Natural killer cell (primary cell): Measurements from ENCODE around the gene GDI2. TPM values are rescaled to one million over a fixed set of nuclear protein-coding genes. Genes with fewer than 3 reads are reported as not detected.
A peak's percentile ranks its signal among the peaks of the same experiment; 100 is the strongest.

Source experiments
- ATAC-seq, 3 donors: fragments of 150-1000 bp in 2 of 3; fragments of 200-7000 bp in 1 of 3; cut with Tn5 transposase; 1 replicate in 1 of 3; 2 replicates in 2 of 3; pipeline ENCODE4 v1.10.0; 2021; ENCODE audit warnings: mild to moderate bottlenecking in 2 of 3, moderate library complexity in 2 of 3
- DNase-seq, 2 donors: peaks; one replicate each; pipeline versions ENCODE4 v3.0.0 to v3.0.0-alpha.2; 2013 to 2021; ENCODE audit warnings: mixed read lengths in 1 of 2
- H3K27ac ChIP-seq: one replicate; pipeline ENCODE4 v1.5.1; 2013; ENCODE audit warnings: mild to moderate bottlenecking, low read length
- H3K27me3 ChIP-seq: one replicate; pipeline ENCODE4 v1.6.1; 2013; ENCODE audit warnings: low read length; ENCODE audit not compliant: control insufficient read depth, insufficient read depth
- H3K36me3 ChIP-seq: one replicate; pipeline ENCODE4 v1.6.1; 2013; ENCODE audit warnings: low read length; ENCODE audit not compliant: control insufficient read depth, insufficient read depth
- H3K4me1 ChIP-seq: one replicate; pipeline ENCODE4 v1.6.1; 2013; ENCODE audit warnings: low read length; ENCODE audit not compliant: control insufficient read depth, insufficient read depth
- H3K4me3 ChIP-seq: one replicate; pipeline ENCODE4 v1.5.1; 2013; ENCODE audit warnings: low read length
- H3K9me3 ChIP-seq: one replicate; pipeline ENCODE4 v1.6.1; 2013; ENCODE audit warnings: low read length; ENCODE audit not compliant: control insufficient read depth, insufficient read depth
- H3K27ac Mint-ChIP-seq, 2 donors: one replicate each; pipeline ENCODE4 v1.8.0; 2022; ENCODE audit warnings: mild to moderate bottlenecking in 2 of 2, mixed read lengths in 2 of 2, moderate library complexity in 1 of 2
- H3K27me3 Mint-ChIP-seq, 2 donors: one replicate each; pipeline ENCODE4 v1.8.0; 2022; ENCODE audit warnings: low read depth in 2 of 2, mixed read lengths in 2 of 2
- H3K36me3 Mint-ChIP-seq: one replicate; pipeline ENCODE4 v1.8.0; 2022; ENCODE audit warnings: mixed read lengths
- H3K4me1 Mint-ChIP-seq, 2 donors: one replicate each; pipeline ENCODE4 v1.8.0; 2022; ENCODE audit warnings: mixed read lengths in 2 of 2
- H3K4me3 Mint-ChIP-seq: one replicate; pipeline ENCODE4 v1.8.0; 2022; ENCODE audit warnings: mild to moderate bottlenecking, moderate library complexity, mixed read lengths
- H3K9me3 Mint-ChIP-seq, 2 donors: one replicate each; pipeline ENCODE4 v1.8.0; 2022; ENCODE audit warnings: mixed read lengths in 2 of 2
- CTCF ChIP-seq: fragments of 200-600 bp; IDR thresholded peaks from one replicate; pipeline ENCODE4 v1.8.0; 2022; ENCODE audit warnings: antibody characterized with exemption
- WGBS: methylation state at CpG from one replicate; pipeline ENCODE4 v1.1.7; 2013; ENCODE audit warnings: missing lambda C conversion rate; ENCODE audit not compliant: insufficient coverage; 5-methylcytosine and 5-hydroxymethylcytosine counted together
- intact Hi-C: fragments of 100-400 bp; cut with micrococcal nuclease; formaldehyde crosslinking; loops from one replicate; pipeline ENCODE4 v1.14.2; 2022
- total RNA-seq, 4 donors: library from RNA; stranded (reverse); fragments of 120-200 nt in 1 of 4; gene quantifications; one replicate each; pipeline versions ENCODE4 v1.2.3 to v1.2.4, GENCODE V29; 2013 to 2022

Gene GDI2
- total RNA-seq, 3 donors from 2014 or later (not counting 1 experiment from before 2014, with no cell fraction given) = 97.9 to 104 (median 104) TPM

GRCh38 chr10:5814110-5815107 is 1.2 kb upstream of the GDI2 start:
- H3K4me3 Mint-ChIP-seq = peak overlapping the region; percentile 88
- intact Hi-C loops = loop anchor here (5.0 kb wide), 2 partner anchors 58 to 163 kb away; partner anchors contain the start of gene IL15RA
- H3K36me3 Mint-ChIP-seq = no peaks in the 10 kb centered on the region
- peak overlapping the region; percentile 86 for H3K27ac ChIP-seq
- peaks cover 37% of the 10 kb centered on the region for H3K4me1 ChIP-seq
- no peaks in the 10 kb centered on the region for H3K9me3 ChIP-seq
- TF ChIP-seq CTCF = no peak
- H3K27me3 Mint-ChIP-seq = no peaks in the 10 kb centered on the region
- H3K27me3 ChIP-seq = no peaks in the 10 kb centered on the region
- DNase-seq = no peak
- H3K9me3 Mint-ChIP-seq = no peaks in the 10 kb centered on the region
- peaks cover 39 to 42% of the 10 kb centered on the region in 2 donors for H3K4me1 Mint-ChIP-seq
- WGBS = 20% methylated on average over 9 of the region's 12 CpGs
- H3K4me3 ChIP-seq = peak overlapping the region; percentile 96
- H3K36me3 ChIP-seq = no peaks in the 10 kb centered on the region
- H3K27ac Mint-ChIP-seq = peak overlapping the region; percentile 82 to 84
- ATAC-seq = no peak

GRCh38 chr10:5813091-5813340 is 218 bp downstream of the GDI2 start:
- Histone ChIP-seq H3K27me3 (no peaks in the 10 kb centered on the region), H3K4me3 (peak overlapping the region; percentile 96), H3K9me3 (no peaks in the 10 kb centered on the region), H3K27ac (peak overlapping the region; percentile 86), H3K36me3 (no peaks in the 10 kb centered on the region), H3K4me1 (peaks cover 35% of the 10 kb centered on the region)
- intact Hi-C loops = loop anchor here (1.0 to 5.0 kb wide), 4 partner anchors 59 to 164 kb away; partner anchors contain the start of genes FBH1, IL15RA and TASOR2
- ATAC-seq = peak; percentile 24 to 32 (median 27)
- Mint-ChIP-seq H3K9me3 (no peaks in the 10 kb centered on the region), H3K27me3 (no peaks in the 10 kb centered on the region), H3K36me3 (no peaks in the 10 kb centered on the region), H3K27ac (peak overlapping the region; percentile 82 to 84), H3K4me1 (peaks cover 47 to 51% of the 10 kb centered on the region in 2 donors), H3K4me3 (peak overlapping the region; percentile 88)
- no peak for TF ChIP-seq CTCF
- no peak for DNase-seq
- WGBS = under 1% methylated on average over 29 of the region's 29 CpGs

GRCh38 chr10:5812283-5813090 is 747 bp downstream of the GDI2 start:
- Mint-ChIP-seq H3K9me3 (no peaks in the 10 kb centered on the region), H3K4me1 (peaks cover 52 to 54% of the 10 kb centered on the region in 2 donors), H3K36me3 (no peaks in the 10 kb centered on the region), H3K4me3 (peak overlapping the region; percentile 88), H3K27me3 (no peaks in the 10 kb centered on the region), H3K27ac (peak overlapping the region; percentile 82 to 84)
- H3K27me3 ChIP-seq = no peaks in the 10 kb centered on the region
- H3K27ac ChIP-seq = peak overlapping the region; percentile 86
- H3K36me3 ChIP-seq = no peaks in the 10 kb centered on the region
- TF ChIP-seq CTCF = no peak
- H3K4me3 ChIP-seq = peak overlapping the region; percentile 96
- ATAC-seq (peak; percentile 25 to 34 (median 27)), DNase-seq (peak; percentile 54 to 55)
- H3K4me1 ChIP-seq = peaks cover 33% of the 10 kb centered on the region
- H3K9me3 ChIP-seq = no peaks in the 10 kb centered on the region
- intact Hi-C loops = loop anchor here (1.0 to 5.0 kb wide), 4 partner anchors 60 to 165 kb away; partner anchors contain the start of genes FBH1, IL15RA and TASOR2
- WGBS = under 1% methylated on average over 47 of the region's 49 CpGs
